Panc1 (cell line): ENCODE results near the gene TRIM41.

Experiments used
- POLR2AphosphoS5 ChIP-seq: IDR thresholded peaks from 2 replicates; pipeline ENCODE4 v1.6.1; 2012; ENCODE audit warnings: mild to moderate bottlenecking, low read depth, low read length, moderate library complexity
- REST ChIP-seq, 2 experiments: IDR thresholded peaks; 2 replicates each; pipeline ENCODE4 v1.6.1; 2011 to 2012; ENCODE audit warnings: low read depth in 2 of 2, control low read depth in 1 of 2, low read length in 1 of 2, mild to moderate bottlenecking in 1 of 2, moderate library complexity in 1 of 2; ENCODE audit not compliant: insufficient read depth in 1 of 2
- TCF7L2 ChIP-seq: IDR thresholded peaks from 2 replicates; pipeline ENCODE4 v1.6.1; 2011; ENCODE audit warnings: mild to moderate bottlenecking, low read depth, low read length, inconsistent platforms
- TF ChIP-seq, protein P1 (sequence below): fragments of 450-650 bp; IDR thresholded peaks from 2 replicates; pipeline ENCODE4 v1.5.1; 2017; ENCODE audit warnings: mild to moderate bottlenecking

- TF ChIP-seq, protein P1, sequence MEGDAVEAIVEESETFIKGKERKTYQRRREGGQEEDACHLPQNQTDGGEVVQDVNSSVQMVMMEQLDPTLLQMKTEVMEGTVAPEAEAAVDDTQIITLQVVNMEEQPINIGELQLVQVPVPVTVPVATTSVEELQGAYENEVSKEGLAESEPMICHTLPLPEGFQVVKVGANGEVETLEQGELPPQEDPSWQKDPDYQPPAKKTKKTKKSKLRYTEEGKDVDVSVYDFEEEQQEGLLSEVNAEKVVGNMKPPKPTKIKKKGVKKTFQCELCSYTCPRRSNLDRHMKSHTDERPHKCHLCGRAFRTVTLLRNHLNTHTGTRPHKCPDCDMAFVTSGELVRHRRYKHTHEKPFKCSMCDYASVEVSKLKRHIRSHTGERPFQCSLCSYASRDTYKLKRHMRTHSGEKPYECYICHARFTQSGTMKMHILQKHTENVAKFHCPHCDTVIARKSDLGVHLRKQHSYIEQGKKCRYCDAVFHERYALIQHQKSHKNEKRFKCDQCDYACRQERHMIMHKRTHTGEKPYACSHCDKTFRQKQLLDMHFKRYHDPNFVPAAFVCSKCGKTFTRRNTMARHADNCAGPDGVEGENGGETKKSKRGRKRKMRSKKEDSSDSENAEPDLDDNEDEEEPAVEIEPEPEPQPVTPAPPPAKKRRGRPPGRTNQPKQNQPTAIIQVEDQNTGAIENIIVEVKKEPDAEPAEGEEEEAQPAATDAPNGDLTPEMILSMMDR: no peak
- no peak for TF ChIP-seq REST (IDR thresholded peaks at IDR 0.05; ENCODE audit: insufficient read depth in 1 of 2, low read depth in 2 of 2, low read length in 1 of 2)
- TF ChIP-seq TCF7L2: no peak
- TF ChIP-seq POLR2AphosphoS5: no peak
Measured at GRCh38 chr5:181248277-181248676, 25.2 kb downstream of the TRIM41 start.
